Activated CD8-positive, alpha-beta T cell treated with anti-CD3 and anti-CD28 coated beads, Interleukin-2, amount 10 ng/mL, durations not matched to agents 7 days and 5 days (primary cell): ENCODE data around the gene PIP4K2A. TPM values are rescaled to one million over a fixed set of nuclear protein-coding genes. Genes with fewer than 3 reads are reported as not detected.

ENCODE experiments used
- ATAC-seq: fragments of 150-1000 bp; cut with Tn5 transposase; one replicate; pipeline ENCODE4 v1.10.0; 2021; ENCODE audit warnings: moderate library complexity
- CTCF ChIA-PET: fragments of 350-600 bp; sonication (Branson Sonifier 250); formaldehyde crosslinking; loops from one replicate; lab custom pipeline; 2021; ENCODE audit warnings: antibody characterized with exemption; lab: Charles Lee
- POLR2A ChIA-PET: fragments of 350-600 bp; sonication (Branson Sonifier 250); formaldehyde crosslinking; loops from one replicate; lab custom pipeline; 2021; ENCODE audit warnings: antibody characterized with exemption; lab: Charles Lee
- DNase-seq: peaks from one replicate; pipeline ENCODE4 v3.0.0-alpha.2; 2020
- H3K27ac Mint-ChIP-seq: one replicate; pipeline ENCODE4 v1.8.0; 2021; ENCODE audit warnings: mild to moderate bottlenecking, mixed read lengths
- H3K27me3 Mint-ChIP-seq: one replicate; pipeline ENCODE4 v1.8.0; 2021; ENCODE audit warnings: low read depth, mixed read lengths
- H3K36me3 Mint-ChIP-seq: one replicate; pipeline ENCODE4 v1.8.0; 2021; ENCODE audit warnings: low read depth, mixed read lengths
- H3K4me1 Mint-ChIP-seq: one replicate; pipeline ENCODE4 v1.8.0; 2021; ENCODE audit warnings: low read depth, mixed read lengths
- H3K4me3 Mint-ChIP-seq: one replicate; pipeline ENCODE4 v1.8.0; 2021; ENCODE audit warnings: mild to moderate bottlenecking, mixed read lengths
- H3K9me3 Mint-ChIP-seq: one replicate; pipeline ENCODE4 v1.8.0; 2022; ENCODE audit warnings: mixed read lengths; ENCODE audit not compliant: insufficient read depth
- total RNA-seq, 2 experiments: library from RNA; stranded (reverse); gene quantifications; one replicate each; pipeline ENCODE4 v1.2.3, GENCODE V29; 2021

Gene PIP4K2A
- total RNA-seq, 2 experiments from 2014 or later: 154 to 164 TPM

DNA sequence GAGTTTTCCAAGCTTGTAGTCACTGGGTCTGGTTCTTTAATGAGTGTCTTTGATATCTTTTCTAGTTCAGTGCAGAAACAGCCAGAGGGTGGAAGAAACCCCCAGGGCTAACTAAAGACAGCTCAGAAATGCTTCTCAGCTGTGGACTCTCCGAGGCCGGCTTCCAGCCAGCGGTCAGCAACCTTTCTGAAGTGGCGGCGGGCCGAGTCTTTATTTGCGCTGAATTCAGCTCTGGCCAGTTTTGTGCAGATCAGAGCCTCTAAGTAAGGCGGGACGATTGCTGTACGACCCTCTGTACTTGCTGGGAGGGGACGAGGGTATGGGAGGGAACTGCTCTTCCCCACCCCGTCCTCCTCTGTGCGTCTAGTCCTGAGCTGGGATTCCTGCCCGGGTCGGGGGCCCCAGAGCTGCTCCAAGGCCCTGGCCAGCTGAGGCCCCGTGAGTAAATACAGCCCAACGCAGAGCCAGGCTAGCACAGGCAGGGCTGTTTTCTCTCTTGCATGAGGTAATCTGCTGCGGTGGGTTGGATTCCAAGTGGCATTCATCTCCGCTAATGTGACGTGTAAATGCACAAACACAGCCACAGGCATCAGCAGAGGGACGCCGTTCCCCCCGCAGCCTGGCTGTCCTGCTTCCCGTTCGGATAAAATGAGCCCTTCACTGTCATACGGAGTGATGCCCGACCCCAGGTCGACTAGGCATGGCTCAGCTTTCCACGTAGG lies 159.8 kb downstream of the PIP4K2A start:
- ChIA-PET POLR2A (interaction anchor here (1.2 kb wide), 1 partner anchor 13 kb away, joined by 3 read pairs; no protein-coding TSS in a partner anchor), CTCF (no interaction called here)
- Mint-ChIP-seq H3K4me3 (no peak overlapping the region), H3K4me1 (peaks cover 14% of the 10 kb centered on the region), H3K27ac (no peak overlapping the region), H3K27me3 (no peaks in the 10 kb centered on the region), H3K9me3 (no peaks in the 10 kb centered on the region), H3K36me3 (peaks cover 37% of the 10 kb centered on the region)
- ATAC-seq (no peak), DNase-seq (no peak)

GRCh38 chr10:22553452-22553995 lies 160.9 kb downstream of the PIP4K2A start:
- Mint-ChIP-seq H3K27me3 (no peaks in the 10 kb centered on the region), H3K4me3 (no peak overlapping the region), H3K4me1 (peaks cover 14% of the 10 kb centered on the region), H3K9me3 (no peaks in the 10 kb centered on the region), H3K36me3 (peaks cover 36% of the 10 kb centered on the region), H3K27ac (no peak overlapping the region)
- no peak for DNase-seq
- ATAC-seq: no peak
- ChIA-PET CTCF (interaction anchor here (1.6 kb wide), 1 partner anchor 32 kb away, joined by 4 read pairs; no protein-coding TSS in a partner anchor), POLR2A (no interaction called here)

DNA sequence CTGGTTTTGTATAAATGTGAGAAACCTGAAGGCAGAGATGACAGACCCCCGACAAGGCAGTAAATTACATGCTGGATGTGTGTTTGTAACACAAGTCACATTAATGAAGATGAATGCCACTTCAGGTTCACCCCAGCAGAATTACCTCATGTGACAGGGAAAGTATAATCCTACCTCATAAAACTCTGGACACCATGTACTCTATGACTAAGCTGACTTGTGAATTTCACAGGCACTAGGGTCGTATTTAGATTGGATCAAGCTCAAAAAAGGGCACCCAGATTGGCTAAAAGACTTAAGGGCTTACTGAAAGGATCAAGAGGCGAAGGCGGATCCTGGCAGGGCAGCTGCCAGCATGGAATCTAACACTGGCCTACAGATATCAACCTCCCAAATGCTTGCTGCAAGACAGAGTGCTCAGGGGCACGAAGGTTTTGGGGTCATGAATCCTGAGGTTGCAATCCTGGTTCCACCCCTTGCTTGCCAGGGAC lies 161.4 kb downstream of the PIP4K2A start:
- no peaks in the 10 kb centered on the region for H3K9me3 Mint-ChIP-seq
- ATAC-seq (no peak), DNase-seq (no peak)
- POLR2A ChIA-PET: no interaction called here
- CTCF ChIA-PET: interaction anchor here (1.6 kb wide), 1 partner anchor 33 kb away, joined by 4 read pairs; no protein-coding TSS in a partner anchor
- H3K36me3 Mint-ChIP-seq: peaks cover 39% of the 10 kb centered on the region
- H3K27me3 Mint-ChIP-seq: no peaks in the 10 kb centered on the region
- H3K4me3 Mint-ChIP-seq: no peak overlapping the region
- peaks cover 14% of the 10 kb centered on the region for H3K4me1 Mint-ChIP-seq
- no peak overlapping the region for H3K27ac Mint-ChIP-seq

DNA sequence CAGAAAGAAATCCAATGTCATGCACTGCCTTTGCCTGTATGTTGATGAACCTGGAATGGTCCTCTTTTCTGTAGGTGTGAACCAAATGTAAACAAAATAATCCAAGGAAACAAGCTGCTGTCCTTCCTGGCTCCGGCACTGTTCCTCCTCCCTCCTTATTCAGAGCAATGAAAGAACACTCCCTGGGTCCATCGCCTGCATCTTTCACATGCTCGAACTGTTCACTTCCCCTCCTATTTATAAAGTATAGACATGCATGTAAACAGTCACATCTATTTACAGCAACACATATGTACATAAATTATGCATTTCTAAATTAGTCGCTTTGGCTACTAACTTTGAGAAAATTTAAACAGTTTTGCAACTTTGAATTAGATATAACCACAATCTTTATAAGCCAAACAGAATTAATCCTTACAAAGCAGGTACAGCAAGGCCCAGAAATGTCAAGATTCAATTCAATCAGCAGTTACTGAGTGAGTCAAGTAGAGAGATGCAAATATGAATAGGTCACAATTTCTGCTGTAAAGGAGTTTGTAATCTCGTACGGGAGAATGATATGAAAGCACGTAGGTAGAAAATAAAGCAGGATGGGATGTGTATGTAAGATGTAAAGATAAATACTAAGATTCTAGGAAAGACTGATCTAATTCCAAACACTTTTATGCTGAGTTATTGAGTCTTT lies 162.6 kb downstream of the PIP4K2A start:
- POLR2A ChIA-PET: no interaction called here

GRCh38 chr10:22550732-22551131 lies 163.6 kb downstream of the PIP4K2A start:
- Mint-ChIP-seq H3K4me3 (no peak overlapping the region), H3K9me3 (no peaks in the 10 kb centered on the region), H3K4me1 (peaks cover 21% of the 10 kb centered on the region), H3K27ac (no peak overlapping the region), H3K27me3 (no peaks in the 10 kb centered on the region), H3K36me3 (peaks cover 60% of the 10 kb centered on the region)
- DNase-seq (peak; percentile 68), ATAC-seq (no peak)
- ChIA-PET POLR2A (no interaction called here), CTCF (interaction anchor here (0.7 to 2.2 kb wide), 9 partner anchors 24 to 560 kb away, joined by 3 to 12 read pairs (median 3); no protein-coding TSS in a partner anchor)

More for the DNA sequence above, 162.6 kb downstream of the PIP4K2A start:
- no peaks in the 10 kb centered on the region for H3K9me3 Mint-ChIP-seq
- peaks cover 17% of the 10 kb centered on the region for H3K4me1 Mint-ChIP-seq
- H3K36me3 Mint-ChIP-seq: peaks cover 49% of the 10 kb centered on the region
- DNase-seq (no peak), ATAC-seq (no peak)
- no peak overlapping the region for H3K4me3 Mint-ChIP-seq
- no peaks in the 10 kb centered on the region for H3K27me3 Mint-ChIP-seq
- H3K27ac Mint-ChIP-seq: no peak overlapping the region
- CTCF ChIA-PET: interaction anchor here (0.7 to 2.2 kb wide), 13 partner anchors 11 to 438 kb away, joined by 3 to 12 read pairs (median 3); no protein-coding TSS in a partner anchor

- no peaks in the 10 kb centered on the region for H3K9me3 Mint-ChIP-seq
- ATAC-seq: no peak
- peaks cover 36% of the 10 kb centered on the region for H3K4me1 Mint-ChIP-seq
- H3K27ac Mint-ChIP-seq: no peak overlapping the region
- no peak overlapping the region for H3K4me3 Mint-ChIP-seq
- H3K27me3 Mint-ChIP-seq: no peaks in the 10 kb centered on the region
- no peak for DNase-seq
- H3K36me3 Mint-ChIP-seq: peaks cover 67% of the 10 kb centered on the region
- POLR2A ChIA-PET: no interaction called here
- CTCF ChIA-PET: interaction anchor here (0.9 to 1.8 kb wide), 4 partner anchors 10 to 554 kb away, joined by 3 to 7 read pairs (median 4); no protein-coding TSS in a partner anchor
Observed at GRCh38 chr10:22548344-22548743, 166.0 kb downstream of the PIP4K2A start.

- POLR2A ChIA-PET: no interaction called here
- ATAC-seq: no peak
- H3K36me3 Mint-ChIP-seq: peaks cover 68% of the 10 kb centered on the region
- H3K4me1 Mint-ChIP-seq: peaks cover 24% of the 10 kb centered on the region
- CTCF ChIA-PET: no interaction called here
- DNase-seq: no peak
- H3K4me3 Mint-ChIP-seq: no peak overlapping the region
- H3K9me3 Mint-ChIP-seq: no peaks in the 10 kb centered on the region
- H3K27ac Mint-ChIP-seq: no peak overlapping the region
- H3K27me3 Mint-ChIP-seq: no peaks in the 10 kb centered on the region
Observed at GRCh38 chr10:22545643-22546042, 168.7 kb downstream of the PIP4K2A start.

DNA sequence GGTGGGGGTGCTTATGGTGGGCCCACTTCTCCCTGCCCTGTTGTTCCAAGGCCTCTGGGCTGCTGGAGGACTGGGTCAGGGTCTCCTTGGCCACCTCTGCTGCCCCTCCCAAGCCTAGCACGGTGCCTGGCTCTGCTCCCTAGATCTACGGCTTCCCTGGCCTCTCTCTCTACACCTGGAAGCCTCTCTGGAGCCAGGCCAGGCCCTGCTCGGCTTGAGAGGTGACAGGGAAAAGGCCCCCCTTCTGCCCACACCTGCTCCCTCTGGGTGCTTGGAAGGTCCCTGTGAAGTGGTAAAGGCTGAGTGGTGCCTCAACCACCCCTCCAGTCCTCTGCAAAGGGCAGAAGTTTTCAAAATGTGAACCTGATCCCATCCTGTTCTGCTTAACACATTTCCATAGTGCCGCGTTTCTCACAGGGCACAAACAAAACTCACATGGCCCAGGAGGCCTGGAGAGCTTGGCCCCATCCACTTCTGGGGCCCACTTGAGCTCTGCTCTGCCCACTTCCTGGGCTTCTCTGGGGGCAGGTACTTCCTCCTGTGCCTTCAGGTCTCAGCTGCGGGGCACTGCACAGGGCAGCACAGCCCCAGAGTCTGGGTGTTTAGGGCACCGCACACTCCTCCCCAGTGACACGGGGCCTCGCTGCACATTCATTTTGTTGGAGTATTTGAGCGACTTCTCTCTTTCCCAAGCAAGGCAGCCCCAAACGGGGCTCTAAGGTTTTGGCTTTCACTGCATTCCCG lies 169.9 kb downstream of the PIP4K2A start:
- Mint-ChIP-seq H3K36me3 (peaks cover 68% of the 10 kb centered on the region), H3K9me3 (no peaks in the 10 kb centered on the region), H3K27me3 (no peaks in the 10 kb centered on the region), H3K4me3 (no peak overlapping the region), H3K4me1 (peaks cover 22% of the 10 kb centered on the region), H3K27ac (peak overlapping the region; percentile 80)
- ChIA-PET POLR2A (interaction anchor here (0.7 kb wide), 1 partner anchor 204 kb away, joined by 3 read pairs; no protein-coding TSS in a partner anchor), CTCF (no interaction called here)
- peak; percentile 40 for DNase-seq
- ATAC-seq: peak; percentile 78

DNA sequence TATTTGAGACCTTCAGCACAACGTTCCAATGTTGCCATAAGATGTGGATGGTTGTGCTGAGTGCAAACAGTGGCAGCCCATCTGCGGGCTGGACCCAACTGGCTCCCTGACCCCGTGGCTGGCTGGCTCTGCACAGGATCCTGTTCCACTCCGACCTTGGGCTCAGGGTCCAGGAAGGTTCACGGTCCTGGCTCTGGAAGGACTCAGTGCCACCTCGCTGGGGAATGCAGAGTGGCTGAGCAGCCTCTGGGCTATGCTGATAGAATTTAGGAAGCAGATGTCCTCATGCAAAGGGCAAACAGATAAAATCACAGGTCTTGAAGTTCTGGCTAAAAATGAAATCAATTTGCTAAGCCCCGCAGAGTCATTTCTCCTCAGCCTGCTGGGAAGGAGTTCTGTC lies 171.6 kb downstream of the PIP4K2A start:
- CTCF ChIA-PET: no interaction called here
- POLR2A ChIA-PET: no interaction called here
- H3K4me1 Mint-ChIP-seq: peaks cover 22% of the 10 kb centered on the region
- DNase-seq: no peak
- peak overlapping the region; percentile 80 for H3K27ac Mint-ChIP-seq
- no peak for ATAC-seq
- H3K27me3 Mint-ChIP-seq: no peaks in the 10 kb centered on the region
- H3K36me3 Mint-ChIP-seq: peaks cover 73% of the 10 kb centered on the region
- no peak overlapping the region for H3K4me3 Mint-ChIP-seq
- no peaks in the 10 kb centered on the region for H3K9me3 Mint-ChIP-seq

DNA sequence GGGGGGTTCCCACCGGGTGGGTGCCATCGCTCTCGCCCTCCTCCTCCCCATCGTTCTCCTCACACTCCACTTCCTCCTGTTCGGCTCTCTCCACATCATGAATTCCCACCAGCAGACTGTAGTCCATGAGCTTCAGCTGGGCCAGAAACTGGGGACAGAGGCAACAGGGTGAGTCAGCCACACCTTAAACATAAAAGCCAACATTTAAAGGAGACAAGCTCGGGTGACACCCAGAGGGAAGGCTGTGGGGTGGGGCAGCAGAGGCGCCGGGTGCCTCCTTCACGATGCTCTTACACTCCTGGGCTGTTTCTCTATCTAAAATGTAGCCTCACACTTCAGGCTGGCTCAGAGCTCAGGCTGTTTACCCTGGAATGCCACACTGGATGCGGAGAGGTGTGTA lies 172.5 kb downstream of the PIP4K2A start:
- DNase-seq: no peak
- Mint-ChIP-seq H3K4me1 (peaks cover 20% of the 10 kb centered on the region), H3K9me3 (no peaks in the 10 kb centered on the region), H3K27me3 (no peaks in the 10 kb centered on the region), H3K27ac (peak overlapping the region; percentile 19), H3K4me3 (no peak overlapping the region), H3K36me3 (peaks cover 72% of the 10 kb centered on the region)
- ChIA-PET CTCF (no interaction called here), POLR2A (interaction anchor here (1.1 kb wide), 1 partner anchor 13 kb away, joined by 3 read pairs; no protein-coding TSS in a partner anchor)
- ATAC-seq: no peak
